Upper lobe of right lung (tissue), 1 donor: Measurements from ENCODE around the gene FURIN. TPM values are rescaled to one million over a fixed set of nuclear protein-coding genes. Genes with fewer than 3 reads are reported as not detected.
"Not testable (repeated sequence)": the region's sequence is repeated elsewhere in the genome, so short reads cannot be mapped to it uniquely, and the experiment has no call there.

ENCODE experiments used
- ATAC-seq: fragments of 200-7000 bp; cut with Tn5 transposase; one replicate; pipeline ENCODE4 v1.9.1; 2020; ENCODE audit warnings: mild to moderate bottlenecking, moderate library complexity
- DNase-seq: peaks from one replicate; pipeline ENCODE4 v3.0.0-alpha.2; 2020
- H3K27ac ChIP-seq: fragments of 200-600 bp; one replicate; pipeline ENCODE4 v1.8.0; 2022
- H3K27me3 ChIP-seq: fragments of 200-600 bp; one replicate; pipeline ENCODE4 v1.8.0; 2022; ENCODE audit warnings: mild to moderate bottlenecking
- H3K36me3 ChIP-seq: fragments of 200-600 bp; one replicate; pipeline ENCODE4 v1.8.0; 2022
- H3K4me1 ChIP-seq: fragments of 200-600 bp; one replicate; pipeline ENCODE4 v1.8.0; 2022
- H3K4me3 ChIP-seq: fragments of 200-600 bp; one replicate; pipeline ENCODE4 v1.8.0; 2022; ENCODE audit warnings: mild to moderate bottlenecking
- H3K9me3 ChIP-seq: fragments of 200-600 bp; one replicate; pipeline ENCODE4 v1.8.0; 2022
- intact Hi-C: fragments of 100-400 bp; cut with DNase I; formaldehyde crosslinking; loops from one replicate; pipeline ENCODE4 v1.11.0; 2022
- total RNA-seq: library from RNA; stranded (reverse); fragmentation: NEBNext Ultra II Directional; extraction: Animal tissue kit (Norgen Biotek cat#: 25700); gene quantifications from one replicate; pipeline ENCODE4 v1.2.1, GENCODE V29; 2021
- TF ChIP-seq, protein P1 (sequence below): fragments of 200-600 bp; IDR thresholded peaks from one replicate; pipeline ENCODE4 v1.8.0; 2022; ENCODE audit warnings: antibody characterized with exemption
- donor health status: DM: no; HTN: yes; CAD: no; lungs with severe emphysema.

The FURIN gene
- total RNA-seq, 1 donor from 2014 or later, result 104 TPM

GRCh38 chr15:90892023-90892422, 23.6 kb downstream of the FURIN start:
- TF ChIP-seq, protein P1, sequence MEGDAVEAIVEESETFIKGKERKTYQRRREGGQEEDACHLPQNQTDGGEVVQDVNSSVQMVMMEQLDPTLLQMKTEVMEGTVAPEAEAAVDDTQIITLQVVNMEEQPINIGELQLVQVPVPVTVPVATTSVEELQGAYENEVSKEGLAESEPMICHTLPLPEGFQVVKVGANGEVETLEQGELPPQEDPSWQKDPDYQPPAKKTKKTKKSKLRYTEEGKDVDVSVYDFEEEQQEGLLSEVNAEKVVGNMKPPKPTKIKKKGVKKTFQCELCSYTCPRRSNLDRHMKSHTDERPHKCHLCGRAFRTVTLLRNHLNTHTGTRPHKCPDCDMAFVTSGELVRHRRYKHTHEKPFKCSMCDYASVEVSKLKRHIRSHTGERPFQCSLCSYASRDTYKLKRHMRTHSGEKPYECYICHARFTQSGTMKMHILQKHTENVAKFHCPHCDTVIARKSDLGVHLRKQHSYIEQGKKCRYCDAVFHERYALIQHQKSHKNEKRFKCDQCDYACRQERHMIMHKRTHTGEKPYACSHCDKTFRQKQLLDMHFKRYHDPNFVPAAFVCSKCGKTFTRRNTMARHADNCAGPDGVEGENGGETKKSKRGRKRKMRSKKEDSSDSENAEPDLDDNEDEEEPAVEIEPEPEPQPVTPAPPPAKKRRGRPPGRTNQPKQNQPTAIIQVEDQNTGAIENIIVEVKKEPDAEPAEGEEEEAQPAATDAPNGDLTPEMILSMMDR, result no peak
- no peaks in the 10 kb centered on the region for H3K4me1 ChIP-seq
- peaks cover 92% of the 10 kb centered on the region for H3K36me3 ChIP-seq
- intact Hi-C loops, result no loop called here
- DNase-seq (no peak), ATAC-seq (no peak)
- H3K27ac ChIP-seq, result no peak overlapping the region
- H3K27me3 ChIP-seq, result no peaks in the 10 kb centered on the region
- no peaks in the 10 kb centered on the region for H3K9me3 ChIP-seq
- no peak overlapping the region for H3K4me3 ChIP-seq

- ATAC-seq (no peak), DNase-seq (no peak)
- H3K27ac ChIP-seq, result no peak overlapping the region
- H3K4me3 ChIP-seq, result no peak overlapping the region
- intact Hi-C loops, result no loop called here
- peaks cover 86% of the 10 kb centered on the region for H3K36me3 ChIP-seq
- H3K9me3 ChIP-seq, result no peaks in the 10 kb centered on the region
- TF ChIP-seq, protein P1, result no peak
- H3K27me3 ChIP-seq, result no peaks in the 10 kb centered on the region
- H3K4me1 ChIP-seq, result no peaks in the 10 kb centered on the region
Observed at GRCh38 chr15:90892498-90893174, 24.2 kb downstream of the FURIN start.

DNA sequence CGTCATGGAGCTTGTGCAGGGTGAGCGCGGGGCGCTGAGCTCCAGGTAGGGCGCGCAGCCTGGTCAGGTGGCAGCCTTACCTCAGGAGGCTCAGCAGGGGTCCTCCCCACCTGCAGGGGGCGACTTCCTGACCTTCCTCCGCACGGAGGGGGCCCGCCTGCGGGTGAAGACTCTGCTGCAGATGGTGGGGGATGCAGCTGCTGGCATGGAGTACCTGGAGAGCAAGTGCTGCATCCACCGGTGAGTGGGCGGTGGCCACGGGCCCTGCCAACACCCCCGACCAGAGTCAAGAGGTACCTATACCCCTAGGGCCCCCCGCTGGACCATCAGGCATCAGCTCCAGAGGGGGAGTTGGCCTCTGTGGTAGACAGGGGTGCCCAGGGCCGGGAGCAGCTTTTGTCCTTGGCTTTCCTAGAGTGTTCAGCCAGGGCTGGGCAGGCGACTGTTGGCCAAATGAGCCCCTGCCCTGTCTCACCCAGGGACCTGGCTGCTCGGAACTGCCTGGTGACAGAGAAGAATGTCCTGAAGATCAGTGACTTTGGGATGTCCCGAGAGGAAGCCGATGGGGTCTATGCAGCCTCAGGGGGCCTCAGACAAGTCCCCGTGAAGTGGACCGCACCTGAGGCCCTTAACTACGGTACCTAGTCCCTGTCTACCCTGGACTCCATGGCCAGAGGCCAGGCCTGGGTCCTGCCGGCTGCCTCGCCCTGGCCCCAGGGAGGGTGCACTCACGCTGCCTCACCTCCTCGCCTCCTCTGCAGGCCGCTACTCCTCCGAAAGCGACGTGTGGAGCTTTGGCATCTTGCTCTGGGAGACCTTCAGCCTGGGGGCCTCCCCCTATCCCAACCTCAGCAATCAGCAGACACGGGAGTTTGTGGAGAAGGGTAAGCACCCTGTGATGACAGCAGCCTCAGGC, 25.0 kb downstream of the FURIN start:
- H3K9me3 ChIP-seq, result no peaks in the 10 kb centered on the region
- peaks cover 78% of the 10 kb centered on the region for H3K36me3 ChIP-seq
- H3K4me3 ChIP-seq, result no peak overlapping the region
- DNase-seq, result no peak
- no peak for ATAC-seq
- intact Hi-C loops, result no loop called here
- no peaks in the 10 kb centered on the region for H3K27me3 ChIP-seq
- no peaks in the 10 kb centered on the region for H3K4me1 ChIP-seq
- H3K27ac ChIP-seq, result no peak overlapping the region
- TF ChIP-seq, protein P1, result no peak

- no peak overlapping the region for H3K27ac ChIP-seq
- no peak for DNase-seq
- no peaks in the 10 kb centered on the region for H3K27me3 ChIP-seq
- intact Hi-C loops, result no loop called here
- no peaks in the 10 kb centered on the region for H3K4me1 ChIP-seq
- ATAC-seq, result peak; percentile 35
- no peak overlapping the region for H3K4me3 ChIP-seq
- peaks cover 58% of the 10 kb centered on the region for H3K36me3 ChIP-seq
- TF ChIP-seq, protein P1, result no peak
- H3K9me3 ChIP-seq, result no peaks in the 10 kb centered on the region
Observed at GRCh38 chr15:90895571-90896117, 27.3 kb downstream of the FURIN start.

DNA sequence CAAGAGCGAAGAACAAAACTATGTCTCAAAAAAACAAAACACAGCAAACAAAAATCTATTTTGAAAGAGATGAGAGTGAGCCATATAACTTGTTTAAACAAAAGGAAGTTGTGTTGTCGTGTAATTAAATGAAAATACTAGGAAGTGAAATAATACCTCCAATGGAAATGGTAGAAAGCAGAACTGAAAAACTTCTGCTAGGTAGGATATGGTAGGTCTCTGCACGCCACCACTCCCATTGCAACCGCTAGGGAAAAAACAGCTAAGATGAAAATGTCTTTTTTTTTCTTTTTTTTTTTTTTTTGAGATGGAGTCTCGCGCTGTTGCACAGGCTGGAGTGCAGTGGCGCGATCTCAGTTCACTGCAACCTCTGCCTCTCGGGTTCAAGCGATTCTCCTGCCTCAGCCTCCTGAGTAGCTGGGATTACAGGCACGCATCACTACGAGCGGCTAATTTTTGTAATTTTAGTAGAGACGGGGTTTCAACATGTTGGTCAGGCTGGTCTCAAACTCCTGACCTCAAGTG, 28.8 kb downstream of the FURIN start:
- H3K27ac ChIP-seq, H3K4me3 ChIP-seq, intact Hi-C loops, ATAC-seq, H3K27me3 ChIP-seq, H3K4me1 ChIP-seq, DNase-seq, H3K9me3 ChIP-seq: not testable (repeated sequence)
- peaks cover 43% of the 10 kb centered on the region for H3K36me3 ChIP-seq
